ENCODE measurements around the gene FFAR1.

DNA sequence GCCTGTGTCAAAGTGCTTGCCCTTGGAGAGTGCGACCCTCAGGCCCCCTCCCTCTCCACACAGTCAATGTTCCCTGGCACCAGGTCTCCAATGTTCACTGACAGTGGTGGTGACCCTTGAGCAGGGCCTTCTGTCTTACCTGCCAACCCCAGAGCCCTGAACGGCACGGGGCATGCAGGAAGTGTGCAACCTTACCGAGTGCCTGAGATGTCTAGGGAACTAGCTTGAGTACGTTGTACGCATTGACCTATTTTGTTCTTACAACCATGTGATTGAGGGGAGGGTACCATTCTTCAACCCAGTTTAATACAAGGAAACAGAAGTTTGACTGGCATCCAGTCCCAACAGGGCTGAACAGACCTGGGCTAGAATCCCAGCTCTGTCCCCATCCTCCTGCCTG lies 42.5 kb upstream of the FFAR1 start:
- TF ChIP-seq, protein P1, sequence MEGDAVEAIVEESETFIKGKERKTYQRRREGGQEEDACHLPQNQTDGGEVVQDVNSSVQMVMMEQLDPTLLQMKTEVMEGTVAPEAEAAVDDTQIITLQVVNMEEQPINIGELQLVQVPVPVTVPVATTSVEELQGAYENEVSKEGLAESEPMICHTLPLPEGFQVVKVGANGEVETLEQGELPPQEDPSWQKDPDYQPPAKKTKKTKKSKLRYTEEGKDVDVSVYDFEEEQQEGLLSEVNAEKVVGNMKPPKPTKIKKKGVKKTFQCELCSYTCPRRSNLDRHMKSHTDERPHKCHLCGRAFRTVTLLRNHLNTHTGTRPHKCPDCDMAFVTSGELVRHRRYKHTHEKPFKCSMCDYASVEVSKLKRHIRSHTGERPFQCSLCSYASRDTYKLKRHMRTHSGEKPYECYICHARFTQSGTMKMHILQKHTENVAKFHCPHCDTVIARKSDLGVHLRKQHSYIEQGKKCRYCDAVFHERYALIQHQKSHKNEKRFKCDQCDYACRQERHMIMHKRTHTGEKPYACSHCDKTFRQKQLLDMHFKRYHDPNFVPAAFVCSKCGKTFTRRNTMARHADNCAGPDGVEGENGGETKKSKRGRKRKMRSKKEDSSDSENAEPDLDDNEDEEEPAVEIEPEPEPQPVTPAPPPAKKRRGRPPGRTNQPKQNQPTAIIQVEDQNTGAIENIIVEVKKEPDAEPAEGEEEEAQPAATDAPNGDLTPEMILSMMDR (conservative IDR thresholded peaks at IDR 0.05), result no peak
- TF ChIP-seq EZH2 (IDR thresholded peaks at IDR 0.05; ENCODE audit: low read depth), result no peak

All from PC-9 (cell line).